Coronary artery (tissue), 2 donors: ENCODE data around the gene PHLPP1.
"Not testable (repeated sequence)": the region's sequence is repeated elsewhere in the genome, so short reads cannot be mapped to it uniquely, and the experiment has no call there.

Experiments used
- DNase-seq: peaks from one replicate; pipeline ENCODE4 v3.0.0-alpha.2; 2017; ENCODE audit warnings: low spot score
- H3K27ac ChIP-seq, 2 donors: fragments of 200-600 bp; sonication (generic); one replicate each; pipeline ENCODE4 v1.5.1; 2016 to 2019
- H3K4me3 ChIP-seq: fragments of 200-600 bp; sonication (generic); 2 replicates; pipeline ENCODE4 v1.5.1; 2016; ENCODE audit warnings: mild to moderate bottlenecking, moderate library complexity
- TF ChIP-seq, protein P1 (sequence below): fragments of 200-600 bp; sonication (generic); IDR thresholded peaks from one replicate; pipeline ENCODE4 v1.5.1; 2019; ENCODE audit warnings: antibody characterized with exemption

Gene PHLPP1

DNA sequence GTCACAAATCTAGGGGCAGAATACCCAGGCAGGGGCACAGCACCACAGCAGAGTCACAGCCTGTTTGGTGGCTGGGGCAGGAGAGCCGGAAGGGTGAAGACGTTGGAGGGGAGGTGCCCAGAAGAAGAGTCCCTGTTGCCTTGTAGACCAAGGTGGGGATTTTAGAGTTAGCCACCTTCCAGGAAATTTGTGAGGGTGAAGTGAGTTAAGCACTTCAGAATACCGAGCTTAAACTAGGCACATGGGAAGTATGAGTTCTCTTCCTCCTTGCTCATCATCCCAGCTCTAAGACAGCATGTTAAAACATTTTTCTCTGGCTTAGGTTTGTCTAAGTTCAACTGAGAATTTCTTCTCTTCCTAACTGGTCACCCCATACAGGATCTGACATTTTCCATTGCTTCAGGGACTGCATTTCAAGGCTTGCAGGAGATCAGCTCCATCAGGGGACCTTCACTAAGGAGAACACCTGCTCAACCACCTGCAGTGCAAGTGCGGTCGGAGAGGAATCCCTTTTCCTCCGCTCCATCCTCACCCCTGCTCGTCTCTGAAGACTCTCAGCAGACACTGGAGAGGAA is 26.5 kb upstream of the PHLPP1 start:
- TF ChIP-seq, protein P1, sequence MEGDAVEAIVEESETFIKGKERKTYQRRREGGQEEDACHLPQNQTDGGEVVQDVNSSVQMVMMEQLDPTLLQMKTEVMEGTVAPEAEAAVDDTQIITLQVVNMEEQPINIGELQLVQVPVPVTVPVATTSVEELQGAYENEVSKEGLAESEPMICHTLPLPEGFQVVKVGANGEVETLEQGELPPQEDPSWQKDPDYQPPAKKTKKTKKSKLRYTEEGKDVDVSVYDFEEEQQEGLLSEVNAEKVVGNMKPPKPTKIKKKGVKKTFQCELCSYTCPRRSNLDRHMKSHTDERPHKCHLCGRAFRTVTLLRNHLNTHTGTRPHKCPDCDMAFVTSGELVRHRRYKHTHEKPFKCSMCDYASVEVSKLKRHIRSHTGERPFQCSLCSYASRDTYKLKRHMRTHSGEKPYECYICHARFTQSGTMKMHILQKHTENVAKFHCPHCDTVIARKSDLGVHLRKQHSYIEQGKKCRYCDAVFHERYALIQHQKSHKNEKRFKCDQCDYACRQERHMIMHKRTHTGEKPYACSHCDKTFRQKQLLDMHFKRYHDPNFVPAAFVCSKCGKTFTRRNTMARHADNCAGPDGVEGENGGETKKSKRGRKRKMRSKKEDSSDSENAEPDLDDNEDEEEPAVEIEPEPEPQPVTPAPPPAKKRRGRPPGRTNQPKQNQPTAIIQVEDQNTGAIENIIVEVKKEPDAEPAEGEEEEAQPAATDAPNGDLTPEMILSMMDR: no peak
- no peak overlapping the region for H3K4me3 ChIP-seq
- no peak overlapping the region for H3K27ac ChIP-seq
- DNase-seq: no peak

DNA sequence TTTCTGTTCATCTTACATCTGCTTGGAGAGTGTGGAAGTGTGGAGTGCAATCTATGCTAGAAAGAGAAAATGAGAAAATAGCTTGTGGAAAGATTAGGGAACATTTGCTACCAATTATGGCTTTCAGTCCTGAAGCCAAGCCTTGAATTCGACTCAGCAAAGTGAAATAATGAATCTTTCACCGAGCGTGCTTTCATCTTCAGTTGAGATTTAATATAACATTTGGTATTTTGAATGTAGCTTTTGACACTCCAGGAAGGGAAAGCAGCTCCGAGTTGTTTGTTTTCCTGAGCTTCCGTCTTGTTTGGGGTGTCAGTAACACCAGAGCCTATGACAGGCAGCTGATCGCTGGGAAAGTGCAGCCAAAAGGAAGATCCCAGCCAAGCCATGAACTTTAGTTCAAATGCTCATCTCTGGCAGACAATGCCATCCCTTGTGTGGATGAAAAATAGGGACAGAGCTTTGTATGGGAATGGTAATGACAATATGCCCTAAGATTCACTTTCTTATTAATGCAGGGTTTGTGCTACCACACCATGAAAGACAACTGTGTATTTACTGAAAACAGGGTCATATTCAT is 25.0 kb upstream of the PHLPP1 start:
- H3K27ac ChIP-seq: no peak overlapping the region
- DNase-seq: no peak
- H3K4me3 ChIP-seq: no peak overlapping the region
- TF ChIP-seq, protein P1: no peak

DNA sequence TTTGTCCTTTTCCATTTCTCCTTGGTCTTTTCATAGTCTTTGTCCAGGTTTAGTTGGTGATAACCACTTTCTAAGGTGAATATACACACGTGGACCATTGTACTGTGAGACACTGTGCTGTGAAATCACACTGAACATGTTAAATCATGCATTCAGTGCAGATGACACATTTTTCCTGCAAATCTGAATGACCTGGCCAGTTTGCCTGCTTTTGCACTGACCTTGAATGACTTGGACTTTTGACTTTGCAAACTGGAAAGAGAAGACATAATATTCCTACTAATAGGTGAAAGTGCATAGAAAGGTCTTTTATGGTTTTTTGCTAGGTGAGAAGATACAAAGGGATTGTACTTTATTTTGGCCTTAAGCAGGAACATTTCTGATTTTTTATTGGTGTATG is 21.7 kb upstream of the PHLPP1 start:
- no peak overlapping the region for H3K27ac ChIP-seq
- H3K4me3 ChIP-seq: no peak overlapping the region

DNA sequence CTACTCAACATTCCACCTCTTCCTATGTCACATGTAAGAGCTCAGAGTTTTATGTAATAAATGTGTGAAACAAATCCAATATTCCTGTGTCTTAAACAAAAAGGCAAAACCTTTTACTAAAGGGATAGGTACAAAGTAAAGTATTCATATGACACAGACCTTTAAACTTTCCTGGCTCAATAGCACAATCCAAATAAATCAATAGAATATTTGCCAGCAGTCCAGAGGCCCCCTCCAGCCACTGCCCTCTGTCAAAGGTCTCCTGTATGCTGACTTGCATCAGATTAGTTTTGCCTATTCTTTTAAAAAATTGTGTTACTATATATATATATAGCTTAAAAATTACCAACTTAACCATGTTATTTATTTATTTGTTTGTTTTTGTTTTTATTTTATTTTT is 17.7 kb upstream of the PHLPP1 start:
- Histone ChIP-seq H3K4me3 (no peak overlapping the region), H3K27ac (no peak overlapping the region)
- DNase-seq: no peak
- TF ChIP-seq, protein P1: no peak

More for the DNA sequence above, 21.7 kb upstream of the PHLPP1 start:
- DNase-seq: no peak
- TF ChIP-seq, protein P1: no peak

DNA sequence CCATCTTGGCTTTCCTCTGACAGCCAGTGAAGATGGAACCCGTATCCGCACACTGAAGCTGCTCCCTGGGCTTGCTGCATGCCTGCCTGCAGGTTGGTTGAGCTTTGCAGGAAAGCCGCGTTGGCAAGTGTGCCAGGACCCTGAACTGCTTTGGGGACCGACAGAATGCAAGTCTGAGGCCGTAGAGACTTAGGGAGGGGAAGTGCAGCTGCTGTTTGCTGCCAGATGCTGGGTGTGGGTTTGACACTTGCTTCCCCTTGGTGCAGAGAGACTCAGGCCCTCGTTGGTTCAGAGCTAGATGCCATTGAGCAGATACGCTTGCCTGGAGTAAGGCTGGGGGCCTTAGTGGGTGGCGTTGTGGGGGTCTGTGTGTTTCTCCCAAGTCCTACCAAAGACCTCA is 13.1 kb upstream of the PHLPP1 start:
- Histone ChIP-seq H3K4me3 (no peak overlapping the region), H3K27ac (no peak overlapping the region)
- TF ChIP-seq, protein P1: no peak
- no peak for DNase-seq

DNA sequence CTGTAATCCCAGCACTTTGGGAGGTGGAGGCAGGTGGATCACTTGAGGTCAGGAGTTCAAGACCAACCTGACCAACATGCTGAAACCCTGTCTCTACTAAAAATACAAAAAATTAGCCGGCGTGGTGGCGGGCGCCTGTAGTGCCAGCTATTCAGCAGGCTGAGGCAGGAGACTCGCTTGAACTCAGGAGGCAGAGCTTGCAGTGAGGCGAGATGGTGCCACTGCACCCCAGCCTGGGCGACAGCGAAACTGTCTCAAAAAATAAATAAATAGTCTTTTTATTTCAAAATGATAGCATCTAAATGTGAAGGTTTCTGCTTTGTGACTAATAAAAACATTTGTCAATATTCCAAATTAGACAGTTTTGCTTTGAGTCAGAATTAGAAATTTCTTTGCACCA is 8.5 kb upstream of the PHLPP1 start:
- H3K4me3 ChIP-seq, DNase-seq, H3K27ac ChIP-seq: not testable (repeated sequence)

DNA sequence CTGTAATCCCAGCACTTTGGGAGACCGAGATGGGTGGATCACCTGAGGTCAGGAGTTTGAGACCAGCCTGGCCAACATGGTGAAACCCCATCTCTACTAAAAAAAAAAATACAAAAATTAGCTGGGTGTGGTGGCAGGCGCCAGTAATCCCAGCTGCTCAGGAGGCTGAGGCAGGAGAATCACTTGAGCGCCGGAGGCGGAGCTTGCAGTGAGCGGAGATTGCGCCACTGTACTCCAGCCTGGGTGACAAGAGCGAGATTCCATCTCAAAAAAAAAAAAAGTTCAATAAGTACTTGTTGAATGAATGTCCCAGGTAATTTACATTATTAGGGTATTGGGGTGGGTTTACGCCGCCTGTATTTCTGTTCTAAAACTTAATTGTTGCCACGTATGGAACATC is 5.4 kb upstream of the PHLPP1 start:
- DNase-seq, H3K4me3 ChIP-seq, H3K27ac ChIP-seq: not testable (repeated sequence)

DNA sequence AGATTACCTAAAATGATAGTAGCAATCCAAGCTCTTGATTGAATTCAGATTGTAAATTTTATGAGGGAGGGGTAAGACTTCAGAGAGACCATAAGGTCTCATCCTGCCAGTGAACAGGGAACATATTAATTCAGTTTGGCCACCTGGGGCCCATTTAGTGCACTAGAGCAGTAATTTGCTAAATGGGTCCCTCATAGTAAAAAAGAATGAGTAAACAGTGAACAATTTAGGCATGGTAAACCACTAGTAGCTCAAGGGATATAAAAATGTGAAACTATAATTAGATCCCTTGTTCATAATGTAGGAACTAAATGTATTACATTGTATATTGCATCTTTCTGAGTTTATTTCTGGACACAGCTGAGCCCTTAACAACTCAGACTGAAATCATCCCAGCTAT is 4.9 kb upstream of the PHLPP1 start:
- TF ChIP-seq, protein P1: no peak
- Histone ChIP-seq H3K4me3 (no peak overlapping the region), H3K27ac (no peak overlapping the region)
- no peak for DNase-seq
